Retinal pigment epithelial cell (primary cell): ENCODE data around the gene TCFL5.
A peak's percentile ranks its signal among the peaks of the same experiment; 100 is the strongest.

ENCODE experiments used
- DNase-seq: peaks from one replicate; pipeline ENCODE4 v3.0.0-alpha.2; 2010; ENCODE audit warnings: low read depth
- H3K4me3 ChIP-seq: 2 replicates; pipeline ENCODE4 v1.5.1; 2011; ENCODE audit warnings: mild to moderate bottlenecking, low read length, control low read depth, moderate library complexity
- CTCF ChIP-seq: conservative IDR thresholded peaks from 2 replicates; pipeline ENCODE4 v1.5.1; 2011; ENCODE audit warnings: low read depth, low read length, control low read depth, inconsistent platforms

The TCFL5 gene

GRCh38 chr20:62806383-62807050 is 55.1 kb downstream of the TCFL5 start:
- DNase-seq: no peak
- no peak for TF ChIP-seq CTCF
- peak overlapping the region; percentile 67 for H3K4me3 ChIP-seq

- TF ChIP-seq CTCF: no peak
- DNase-seq: no peak
- H3K4me3 ChIP-seq: peak overlapping the region; percentile 67
These were observed 55.8 kb downstream of the TCFL5 start for GRCh38 chr20:62805711-62806382.

GRCh38 chr20:62805155-62805710 is 56.4 kb downstream of the TCFL5 start:
- no peak for DNase-seq
- H3K4me3 ChIP-seq: peak overlapping the region; percentile 67
- TF ChIP-seq CTCF: no peak

- H3K4me3 ChIP-seq: peak within 1 kb of the TSS; percentile 67
- TF ChIP-seq CTCF: no peak
- no peak for DNase-seq
These were observed 56.9 kb downstream of the TCFL5 start, which contains the start of gene OGFR for GRCh38 chr20:62804627-62805154. Gene OGFR, plus strand, starts transcription at chr20:62804835. Its CDS starts 25 bp downstream, at chr20:62804860.

GRCh38 chr20:62804021-62804626 is 57.5 kb downstream of the TCFL5 start:
- TF ChIP-seq CTCF: peak; percentile 4
- peak overlapping the region; percentile 43 for H3K4me3 ChIP-seq

GRCh38 chr20:62802026-62802712 is 59.5 kb downstream of the TCFL5 start:
- TF ChIP-seq CTCF: no peak
- DNase-seq: no peak
- H3K4me3 ChIP-seq: no peak overlapping the region

More at GRCh38 chr20:62804021-62804626, 57.5 kb downstream of the TCFL5 start:
- DNase-seq: no peak
